A549 treated with AZD9567 at 1 μM for 4 hours (cell line): ENCODE results near the gene SLC30A7. TPM values are rescaled to one million over a fixed set of nuclear protein-coding genes. Genes with fewer than 3 reads are reported as not detected.

Source experiments
- total RNA-seq: library from RNA; stranded (reverse); fragments of 200-300 nt; extraction: Qiagen RNA extraction; gene quantifications from 5 replicates; pipeline ENCODE4 v1.2.3, GENCODE V29; 2022; ENCODE audit not compliant: insufficient read depth

Gene SLC30A7
- total RNA-seq = 8.6 to 16.5 TPM (median 8.7 TPM) in 5 replicates

GRCh38 chr1:100895540-100896480, at the start of gene SLC30A7:
Gene SLC30A7, plus strand, starts transcription at chr1:100896090. Its CDS starts 173 bp downstream, at chr1:100896263.

GRCh38 chr1:100894603-100895539, 1.0 kb upstream of the SLC30A7 start, which contains the start of gene EXTL2:
Gene EXTL2, minus strand, starts transcription at chr1:100894842. Its CDS starts 6,085 bp downstream, at chr1:100888757.

GRCh38 chr1:101025657-101026429, 130.0 kb downstream of the SLC30A7 start, which contains the start of gene DPH5:
Gene DPH5, minus strand, starts transcription at chr1:101025784. Its CDS starts 341 bp downstream, at chr1:101025443.

Other genes starting within 250 kb of the SLC30A7 start
- gene VCAM1, start 176.3 kb upstream of the SLC30A7 start, total RNA-seq = 0.02 to 0.06 TPM (median 0.04 TPM) in 4 of 5 replicates, not detected in the other
- gene EXTL2, start 1.2 kb upstream of the SLC30A7 start, total RNA-seq = 7.4 to 9.6 TPM (median 8.8 TPM) in 5 replicates
- gene DPH5, start 129.7 kb downstream of the SLC30A7 start, total RNA-seq = 23.7 to 32.1 TPM (median 28.9 TPM) in 5 replicates